Activated T-helper 17 cell treated with anti-CD3 and anti-CD28 coated beads, Interleukin-2, amount 50 U/mL, for 72 hours (primary cell): ENCODE data around the gene CHST8. TPM values are rescaled to one million over a fixed set of nuclear protein-coding genes. Genes with fewer than 3 reads are reported as not detected.

Experiments
- ATAC-seq: fragments of 150-1000 bp; cut with Tn5 transposase; replicated peaks from 2 replicates; pipeline ENCODE4 v1.10.0; 2021; ENCODE audit warnings: mild to moderate bottlenecking, moderate library complexity
- H3K27ac Mint-ChIP-seq: one replicate; pipeline ENCODE4 v1.8.0; 2022; ENCODE audit warnings: mixed read lengths
- H3K27me3 Mint-ChIP-seq: one replicate; pipeline ENCODE4 v1.8.0; 2022; ENCODE audit warnings: mixed read lengths
- H3K36me3 Mint-ChIP-seq: one replicate; pipeline ENCODE4 v1.8.0; 2022; ENCODE audit warnings: low read depth, mild to moderate bottlenecking, mixed read lengths
- H3K4me1 Mint-ChIP-seq: one replicate; pipeline ENCODE4 v1.8.0; 2022; ENCODE audit warnings: mixed read lengths
- H3K4me3 Mint-ChIP-seq: one replicate; pipeline ENCODE4 v1.8.0; 2022; ENCODE audit warnings: mild to moderate bottlenecking, mixed read lengths
- H3K9me3 Mint-ChIP-seq: one replicate; pipeline ENCODE4 v1.8.0; 2022; ENCODE audit warnings: mixed read lengths
- total RNA-seq, 2 donors: library from RNA; stranded (reverse); gene quantifications; one replicate each; pipeline ENCODE4 v1.2.3, GENCODE V29; 2022

Gene CHST8
- total RNA-seq, 2 donors from 2014 or later: not detected

- no peak overlapping the region for H3K27ac Mint-ChIP-seq
- no peaks in the 10 kb centered on the region for H3K36me3 Mint-ChIP-seq
- H3K9me3 Mint-ChIP-seq: no peaks in the 10 kb centered on the region
- ATAC-seq: no peak
- H3K27me3 Mint-ChIP-seq: peaks cover 34% of the 10 kb centered on the region
- no peak overlapping the region for H3K4me3 Mint-ChIP-seq
- H3K4me1 Mint-ChIP-seq: no peaks in the 10 kb centered on the region
Observed at GRCh38 chr19:33627962-33628839, 6.4 kb downstream of the CHST8 start.

GRCh38 chr19:33628921-33629825 lies 7.4 kb downstream of the CHST8 start:
- Mint-ChIP-seq H3K36me3 (no peaks in the 10 kb centered on the region), H3K4me3 (no peak overlapping the region), H3K27me3 (peaks cover 32% of the 10 kb centered on the region), H3K4me1 (no peaks in the 10 kb centered on the region), H3K9me3 (no peaks in the 10 kb centered on the region), H3K27ac (no peak overlapping the region)
- no peak for ATAC-seq

- no peak overlapping the region for H3K27ac Mint-ChIP-seq
- no peaks in the 10 kb centered on the region for H3K36me3 Mint-ChIP-seq
- no peak overlapping the region for H3K4me3 Mint-ChIP-seq
- no peak for ATAC-seq
- no peaks in the 10 kb centered on the region for H3K9me3 Mint-ChIP-seq
- H3K27me3 Mint-ChIP-seq: peaks cover 25% of the 10 kb centered on the region
- no peaks in the 10 kb centered on the region for H3K4me1 Mint-ChIP-seq
Observed at GRCh38 chr19:33629826-33630375, 8.1 kb downstream of the CHST8 start.

GRCh38 chr19:33630880-33631608 lies 9.3 kb downstream of the CHST8 start:
- H3K9me3 Mint-ChIP-seq: no peaks in the 10 kb centered on the region
- no peaks in the 10 kb centered on the region for H3K36me3 Mint-ChIP-seq
- no peak overlapping the region for H3K27ac Mint-ChIP-seq
- no peaks in the 10 kb centered on the region for H3K4me1 Mint-ChIP-seq
- H3K27me3 Mint-ChIP-seq: peaks cover 22% of the 10 kb centered on the region
- ATAC-seq: no peak
- no peak overlapping the region for H3K4me3 Mint-ChIP-seq

- peaks cover 20% of the 10 kb centered on the region for H3K27me3 Mint-ChIP-seq
- no peaks in the 10 kb centered on the region for H3K9me3 Mint-ChIP-seq
- no peak for ATAC-seq
- no peak overlapping the region for H3K4me3 Mint-ChIP-seq
- H3K27ac Mint-ChIP-seq: no peak overlapping the region
- no peaks in the 10 kb centered on the region for H3K4me1 Mint-ChIP-seq
- no peaks in the 10 kb centered on the region for H3K36me3 Mint-ChIP-seq
Observed at GRCh38 chr19:33631609-33631973, 9.8 kb downstream of the CHST8 start.

GRCh38 chr19:33634361-33635091 lies 12.8 kb downstream of the CHST8 start:
- no peak overlapping the region for H3K4me3 Mint-ChIP-seq
- no peaks in the 10 kb centered on the region for H3K4me1 Mint-ChIP-seq
- H3K27me3 Mint-ChIP-seq: peaks cover 24% of the 10 kb centered on the region
- no peaks in the 10 kb centered on the region for H3K36me3 Mint-ChIP-seq
- no peak for ATAC-seq
- no peaks in the 10 kb centered on the region for H3K9me3 Mint-ChIP-seq
- no peak overlapping the region for H3K27ac Mint-ChIP-seq

- no peak for ATAC-seq
- Mint-ChIP-seq H3K36me3 (no peaks in the 10 kb centered on the region), H3K9me3 (no peaks in the 10 kb centered on the region), H3K4me1 (no peaks in the 10 kb centered on the region), H3K27me3 (peaks cover 23% of the 10 kb centered on the region), H3K4me3 (no peak overlapping the region), H3K27ac (no peak overlapping the region)
Observed at GRCh38 chr19:33638167-33639034, 16.6 kb downstream of the CHST8 start.

- H3K27ac Mint-ChIP-seq: no peak overlapping the region
- no peaks in the 10 kb centered on the region for H3K36me3 Mint-ChIP-seq
- ATAC-seq: no peak
Observed at GRCh38 chr19:33639035-33639681, 17.4 kb downstream of the CHST8 start.

GRCh38 chr19:33640773-33641172 lies 19.0 kb downstream of the CHST8 start:
- Mint-ChIP-seq H3K27me3 (peaks cover 28% of the 10 kb centered on the region), H3K27ac (no peak overlapping the region), H3K36me3 (no peaks in the 10 kb centered on the region), H3K4me3 (no peak overlapping the region), H3K9me3 (no peaks in the 10 kb centered on the region), H3K4me1 (no peaks in the 10 kb centered on the region)
- no peak for ATAC-seq

More at GRCh38 chr19:33639035-33639681, 17.4 kb downstream of the CHST8 start:
- peaks cover 20% of the 10 kb centered on the region for H3K27me3 Mint-ChIP-seq
- H3K9me3 Mint-ChIP-seq: no peaks in the 10 kb centered on the region
- H3K4me1 Mint-ChIP-seq: no peaks in the 10 kb centered on the region
- no peak overlapping the region for H3K4me3 Mint-ChIP-seq

GRCh38 chr19:33641261-33641660 lies 19.5 kb downstream of the CHST8 start:
- no peak overlapping the region for H3K27ac Mint-ChIP-seq
- no peaks in the 10 kb centered on the region for H3K9me3 Mint-ChIP-seq
- H3K27me3 Mint-ChIP-seq: peaks cover 28% of the 10 kb centered on the region
- ATAC-seq: no peak
- no peak overlapping the region for H3K4me3 Mint-ChIP-seq
- no peaks in the 10 kb centered on the region for H3K4me1 Mint-ChIP-seq
- H3K36me3 Mint-ChIP-seq: no peaks in the 10 kb centered on the region

- Mint-ChIP-seq H3K27ac (no peak overlapping the region), H3K4me3 (no peak overlapping the region), H3K27me3 (peaks cover 28% of the 10 kb centered on the region), H3K9me3 (no peaks in the 10 kb centered on the region), H3K4me1 (no peaks in the 10 kb centered on the region), H3K36me3 (no peaks in the 10 kb centered on the region)
- no peak for ATAC-seq
Observed at GRCh38 chr19:33641956-33642498, 20.3 kb downstream of the CHST8 start.

- no peaks in the 10 kb centered on the region for H3K9me3 Mint-ChIP-seq
- no peaks in the 10 kb centered on the region for H3K4me1 Mint-ChIP-seq
- H3K4me3 Mint-ChIP-seq: no peak overlapping the region
- no peak for ATAC-seq
- no peaks in the 10 kb centered on the region for H3K36me3 Mint-ChIP-seq
- no peak overlapping the region for H3K27ac Mint-ChIP-seq
- H3K27me3 Mint-ChIP-seq: peaks cover 14% of the 10 kb centered on the region
Observed at GRCh38 chr19:33644284-33644836, 22.6 kb downstream of the CHST8 start.
